Measurements from ENCODE around the gene SRSF1.

GRCh38 chr17:57987581-57988300 lies 19.3 kb downstream of the SRSF1 start, which contains the start of gene VEZF1:
- TF ChIP-seq POLR2A (IDR thresholded peaks at IDR 0.05): peak; percentile 17
- TF ChIP-seq, protein P1, sequence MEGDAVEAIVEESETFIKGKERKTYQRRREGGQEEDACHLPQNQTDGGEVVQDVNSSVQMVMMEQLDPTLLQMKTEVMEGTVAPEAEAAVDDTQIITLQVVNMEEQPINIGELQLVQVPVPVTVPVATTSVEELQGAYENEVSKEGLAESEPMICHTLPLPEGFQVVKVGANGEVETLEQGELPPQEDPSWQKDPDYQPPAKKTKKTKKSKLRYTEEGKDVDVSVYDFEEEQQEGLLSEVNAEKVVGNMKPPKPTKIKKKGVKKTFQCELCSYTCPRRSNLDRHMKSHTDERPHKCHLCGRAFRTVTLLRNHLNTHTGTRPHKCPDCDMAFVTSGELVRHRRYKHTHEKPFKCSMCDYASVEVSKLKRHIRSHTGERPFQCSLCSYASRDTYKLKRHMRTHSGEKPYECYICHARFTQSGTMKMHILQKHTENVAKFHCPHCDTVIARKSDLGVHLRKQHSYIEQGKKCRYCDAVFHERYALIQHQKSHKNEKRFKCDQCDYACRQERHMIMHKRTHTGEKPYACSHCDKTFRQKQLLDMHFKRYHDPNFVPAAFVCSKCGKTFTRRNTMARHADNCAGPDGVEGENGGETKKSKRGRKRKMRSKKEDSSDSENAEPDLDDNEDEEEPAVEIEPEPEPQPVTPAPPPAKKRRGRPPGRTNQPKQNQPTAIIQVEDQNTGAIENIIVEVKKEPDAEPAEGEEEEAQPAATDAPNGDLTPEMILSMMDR (IDR thresholded peaks at IDR 0.05): no peak

Measured in ovary (tissue), 3 donors.